8988T (cell line): ENCODE measurements around the gene ANAPC7.
"Not testable (repeated sequence)": the region's sequence is repeated elsewhere in the genome, so short reads cannot be mapped to it uniquely, and the experiment has no call there.

Experiments
- DNase-seq: peaks from one replicate; pipeline ENCODE4 v3.0.0; 2011

The ANAPC7 gene

DNA sequence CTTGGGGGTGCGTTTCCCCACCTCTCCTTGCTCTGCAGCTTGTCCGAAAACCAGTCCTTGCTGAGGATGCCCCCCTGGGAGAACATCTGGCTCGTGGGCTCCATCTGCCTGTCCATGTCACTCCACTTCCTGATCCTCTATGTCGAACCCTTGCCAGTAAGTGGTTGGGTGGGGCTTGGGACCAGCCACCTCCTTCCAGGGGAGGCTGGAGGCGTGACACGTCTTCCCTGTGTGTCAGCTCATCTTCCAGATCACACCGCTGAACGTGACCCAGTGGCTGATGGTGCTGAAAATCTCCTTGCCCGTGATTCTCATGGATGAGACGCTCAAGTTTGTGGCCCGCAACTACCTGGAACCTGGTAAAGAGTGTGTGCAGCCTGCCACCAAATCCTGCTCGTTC is 57.5 kb downstream of the ANAPC7 start:
- no peak for DNase-seq

DNA sequence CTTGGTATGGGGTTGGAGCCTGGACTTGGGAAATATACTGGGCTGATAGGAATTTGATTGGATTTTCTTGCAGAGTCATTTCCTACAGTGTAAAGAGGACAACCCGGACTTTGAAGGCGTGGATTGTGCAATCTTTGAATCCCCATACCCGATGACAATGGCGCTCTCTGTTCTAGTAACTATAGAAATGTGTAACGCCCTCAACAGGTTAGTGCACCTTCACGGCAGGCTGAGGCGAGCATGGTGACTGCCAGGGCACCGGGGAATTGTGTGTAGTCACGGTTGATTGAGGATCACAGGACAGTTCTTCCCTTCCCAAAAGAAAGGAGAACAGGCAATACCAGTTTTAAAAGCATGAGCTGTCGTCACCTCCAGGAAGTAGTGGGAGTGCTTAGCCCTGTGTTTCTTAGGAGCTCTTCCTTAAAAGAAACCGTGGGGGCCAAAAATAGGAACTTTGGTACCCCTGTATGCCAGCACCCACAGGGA is 58.3 kb downstream of the ANAPC7 start:
- no peak for DNase-seq

DNA sequence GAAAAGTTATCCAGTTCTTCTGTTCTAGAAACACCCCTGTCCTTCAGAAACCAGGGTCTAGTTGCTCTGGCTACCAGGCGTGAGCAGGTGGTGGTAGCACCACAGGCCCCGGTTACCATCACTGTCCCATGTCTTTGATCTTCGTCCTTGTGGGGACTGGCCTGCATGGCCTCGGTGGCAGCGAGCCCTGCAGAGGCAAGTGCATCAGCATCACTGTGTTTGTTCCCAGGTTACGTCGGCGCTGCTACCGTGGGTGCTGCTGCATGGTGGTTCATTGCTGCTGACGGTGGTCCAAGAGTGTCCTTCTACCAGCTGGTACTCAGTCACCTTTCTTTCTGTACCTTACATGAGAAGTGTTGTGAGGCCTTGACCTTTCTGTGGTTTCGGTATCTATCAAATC is 58.9 kb downstream of the ANAPC7 start:
- no peak for DNase-seq

DNA sequence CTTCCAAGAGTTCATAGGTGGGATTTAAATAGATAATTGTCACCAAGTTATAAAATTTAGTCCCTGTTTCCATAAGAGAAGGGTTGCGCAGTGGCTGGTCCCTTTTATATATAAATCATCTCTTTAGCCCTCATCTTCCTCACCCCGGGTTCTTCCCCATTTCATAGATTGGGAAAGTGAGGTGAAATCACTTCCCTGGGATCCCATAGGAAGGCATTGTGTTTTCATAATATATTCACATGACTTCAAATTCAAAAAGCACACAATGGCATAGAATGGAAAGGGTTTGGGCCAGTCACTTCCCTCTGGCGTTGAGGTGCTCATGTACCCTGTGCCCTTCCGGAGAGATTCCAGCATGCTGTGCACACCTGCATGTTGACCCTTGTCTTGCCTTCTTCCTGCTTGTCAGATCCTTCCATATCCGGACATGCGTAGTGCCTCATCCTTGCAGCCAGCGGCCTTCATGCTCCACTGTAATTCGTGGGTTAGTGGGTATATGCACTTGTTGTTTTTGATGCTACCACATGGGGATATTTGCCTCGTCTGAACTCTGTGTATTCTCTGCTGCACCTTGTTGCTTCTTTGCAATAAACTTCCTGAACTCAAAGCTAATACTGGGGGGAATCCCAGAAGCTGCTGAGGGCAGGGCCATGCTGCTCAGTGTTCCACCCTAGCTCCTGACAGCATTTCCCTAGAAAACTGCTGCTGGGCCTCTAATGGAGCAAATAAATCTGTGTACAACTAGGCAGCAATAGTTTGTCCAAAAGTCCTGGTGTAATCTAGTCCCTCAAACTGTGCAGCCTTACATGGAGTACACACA is 59.6 kb downstream of the ANAPC7 start:
- no peak for DNase-seq

DNA sequence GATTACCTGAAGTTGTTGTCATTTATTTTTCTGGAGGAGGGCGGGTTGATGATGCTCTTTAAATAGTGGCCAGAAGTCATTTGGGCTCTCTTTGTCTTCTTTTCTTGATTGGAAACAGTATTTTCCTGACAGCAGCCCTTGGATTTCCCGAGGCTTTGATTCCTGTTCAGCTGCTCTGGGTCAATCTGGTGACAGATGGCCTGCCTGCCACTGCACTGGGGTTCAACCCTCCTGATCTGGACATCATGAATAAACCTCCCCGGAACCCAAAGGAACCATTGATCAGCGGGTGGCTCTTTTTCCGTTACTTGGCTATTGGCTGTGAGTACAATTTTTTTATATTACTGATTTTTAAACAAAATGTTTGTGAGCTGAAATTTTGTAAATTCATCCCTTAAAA is 60.4 kb downstream of the ANAPC7 start:
- DNase-seq = no peak

DNA sequence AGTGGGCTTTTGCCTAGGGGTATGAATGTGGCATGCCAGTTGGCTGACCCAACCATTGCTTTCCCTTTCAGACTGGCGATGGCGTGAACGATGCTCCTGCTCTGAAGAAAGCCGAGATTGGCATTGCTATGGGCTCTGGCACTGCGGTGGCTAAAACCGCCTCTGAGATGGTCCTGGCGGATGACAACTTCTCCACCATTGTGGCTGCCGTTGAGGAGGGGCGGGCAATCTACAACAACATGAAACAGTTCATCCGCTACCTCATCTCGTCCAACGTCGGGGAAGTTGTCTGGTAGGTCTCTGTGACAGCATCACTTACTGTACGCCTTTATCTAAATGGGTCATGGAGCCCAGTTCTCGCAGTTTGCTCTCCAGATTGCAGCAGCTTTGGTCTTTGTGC is 61.4 kb downstream of the ANAPC7 start:
- no peak for DNase-seq

DNA sequence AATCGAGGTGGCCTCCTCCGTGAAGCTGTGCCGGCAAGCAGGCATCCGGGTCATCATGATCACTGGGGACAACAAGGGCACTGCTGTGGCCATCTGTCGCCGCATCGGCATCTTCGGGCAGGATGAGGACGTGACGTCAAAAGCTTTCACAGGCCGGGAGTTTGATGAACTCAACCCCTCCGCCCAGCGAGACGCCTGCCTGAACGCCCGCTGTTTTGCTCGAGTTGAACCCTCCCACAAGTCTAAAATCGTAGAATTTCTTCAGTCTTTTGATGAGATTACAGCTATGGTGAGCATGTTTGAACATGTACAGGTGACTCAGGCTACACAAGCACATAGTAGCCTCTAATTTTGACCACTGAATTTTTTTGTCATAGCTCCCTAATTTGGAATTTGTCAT is 62.8 kb downstream of the ANAPC7 start:
- no peak for DNase-seq

DNA sequence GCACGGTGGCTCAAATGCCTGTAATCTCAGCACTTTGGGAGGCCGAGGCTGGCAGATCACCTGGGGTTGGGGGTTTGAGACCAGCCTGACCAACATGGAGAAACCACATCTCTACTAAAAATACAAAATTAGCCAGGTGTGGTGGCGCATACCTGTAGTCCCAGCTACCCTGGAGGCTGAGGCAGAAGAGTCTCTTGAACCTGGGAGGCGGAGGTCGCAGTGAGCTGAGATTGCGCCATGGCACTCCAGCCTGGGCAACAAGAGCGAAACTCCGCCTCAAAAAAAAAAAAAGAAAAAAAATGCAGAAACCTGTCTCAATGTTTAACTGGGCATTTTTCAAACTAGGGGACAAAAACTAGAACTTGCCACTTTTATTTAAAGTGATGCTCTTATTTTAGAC is 63.2 kb downstream of the ANAPC7 start:
- DNase-seq = not testable (repeated sequence)

DNA sequence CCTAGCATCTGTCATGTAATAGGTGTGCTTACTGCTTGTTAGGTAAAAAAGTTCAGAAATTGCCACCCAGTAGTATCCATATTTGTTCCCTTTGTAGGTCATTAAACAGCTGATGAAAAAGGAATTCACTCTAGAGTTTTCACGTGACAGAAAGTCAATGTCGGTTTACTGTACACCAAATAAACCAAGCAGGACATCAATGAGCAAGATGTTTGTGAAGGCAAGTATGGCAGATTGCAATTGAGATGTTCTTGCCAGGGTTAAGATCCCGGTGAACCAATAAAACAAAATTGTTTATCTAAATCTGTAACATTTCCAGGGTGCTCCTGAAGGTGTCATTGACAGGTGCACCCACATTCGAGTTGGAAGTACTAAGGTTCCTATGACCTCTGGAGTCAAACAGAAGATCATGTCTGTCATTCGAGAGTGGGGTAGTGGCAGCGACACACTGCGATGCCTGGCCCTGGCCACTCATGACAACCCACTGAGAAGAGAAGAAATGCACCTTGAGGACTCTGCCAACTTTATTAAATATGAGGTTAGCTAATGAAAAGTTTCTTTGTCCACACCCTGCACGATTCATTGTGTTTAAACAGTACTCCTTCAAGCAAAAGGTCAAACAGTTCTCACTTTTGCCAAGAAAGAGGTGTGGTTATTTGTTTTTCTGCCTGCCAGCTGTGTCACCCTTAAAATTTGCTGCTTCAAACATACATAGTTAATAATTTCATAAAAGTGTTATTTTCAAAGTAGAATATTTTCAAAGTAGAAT is 64.1 kb downstream of the ANAPC7 start:
- no peak for DNase-seq

DNA sequence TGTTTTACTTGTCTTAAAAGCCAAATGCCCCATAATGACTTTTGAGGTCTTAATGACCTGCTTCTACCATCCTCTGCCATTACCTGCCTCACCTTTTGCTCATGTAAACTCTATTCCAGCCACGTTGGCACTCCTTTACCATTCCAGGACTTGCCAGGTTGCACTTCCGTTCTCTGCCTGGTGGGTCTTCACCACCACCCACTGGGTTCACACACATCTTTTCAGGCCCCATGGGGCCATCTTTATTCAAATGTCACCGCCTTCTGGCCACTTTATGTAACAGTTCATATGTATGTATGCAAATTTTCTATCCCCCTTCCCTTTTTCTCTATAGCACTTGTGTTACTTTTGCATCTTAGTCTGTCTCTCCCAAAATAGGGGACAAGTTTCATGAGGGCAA is 64.8 kb downstream of the ANAPC7 start:
- DNase-seq = no peak

DNA sequence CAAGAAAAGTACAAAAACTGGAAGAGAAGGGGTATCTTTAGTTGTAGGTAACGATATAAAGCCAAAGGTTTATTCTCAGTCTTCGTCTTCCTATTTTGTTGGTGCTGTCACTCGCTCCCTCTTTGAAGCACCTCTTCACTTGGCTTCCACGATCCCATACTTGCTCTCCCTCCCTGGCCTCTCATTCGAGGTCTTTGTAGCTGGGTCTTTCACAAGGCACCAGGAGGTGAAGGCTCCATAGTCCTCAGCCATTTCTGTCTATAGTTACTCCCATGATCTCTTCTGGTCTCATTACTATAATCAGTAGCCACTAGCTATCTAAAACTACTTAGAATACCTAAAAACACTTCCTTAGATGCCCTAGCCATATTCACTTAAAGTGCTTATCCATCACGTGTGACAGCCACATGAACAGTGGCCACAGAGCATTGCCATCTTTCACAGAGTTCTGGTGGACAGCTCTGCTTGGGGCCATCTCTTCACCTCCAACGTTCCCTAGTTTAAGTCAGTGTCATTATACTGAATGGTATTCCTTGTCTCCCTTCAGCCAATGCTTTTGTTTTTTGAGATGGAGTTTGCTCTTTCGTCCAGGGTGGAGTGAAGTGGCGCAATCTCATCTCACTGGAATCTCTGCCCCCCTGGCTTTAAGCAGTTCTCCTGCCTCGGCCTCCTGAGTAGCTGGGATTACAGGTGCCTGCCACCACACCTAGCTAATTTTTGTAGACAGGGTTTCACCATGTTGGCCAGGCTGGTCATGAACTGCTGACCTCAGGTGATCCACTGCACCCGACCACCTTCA is 65.4 kb downstream of the ANAPC7 start:
- DNase-seq = no peak

DNA sequence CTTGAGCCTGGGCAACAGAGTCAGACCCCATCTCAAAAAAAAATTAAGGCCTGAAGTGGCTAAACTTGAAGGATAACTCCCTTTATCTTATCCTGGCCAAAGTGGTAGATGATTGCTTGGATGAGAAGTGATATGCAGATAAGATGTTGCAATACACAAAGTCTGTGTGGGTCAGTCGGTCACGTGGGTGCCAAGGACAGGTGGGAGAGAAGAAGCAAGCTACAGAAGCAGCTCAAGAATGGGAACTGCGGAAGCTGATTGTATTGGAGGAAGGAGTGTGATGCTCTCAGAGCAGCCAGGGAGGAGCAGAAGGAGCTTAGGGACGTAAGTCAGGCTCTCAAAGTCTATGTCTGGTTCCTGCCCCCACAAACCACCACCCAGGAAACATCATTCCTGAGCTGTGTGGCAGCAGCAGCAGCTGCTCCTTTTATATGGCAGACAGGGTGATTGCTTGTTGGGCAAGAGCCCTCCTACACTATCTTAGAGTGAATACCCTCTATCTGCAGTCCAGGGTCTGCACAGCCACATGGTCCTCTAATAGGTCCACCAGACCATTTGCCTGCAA is 67.9 kb downstream of the ANAPC7 start:
- no peak for DNase-seq

DNA sequence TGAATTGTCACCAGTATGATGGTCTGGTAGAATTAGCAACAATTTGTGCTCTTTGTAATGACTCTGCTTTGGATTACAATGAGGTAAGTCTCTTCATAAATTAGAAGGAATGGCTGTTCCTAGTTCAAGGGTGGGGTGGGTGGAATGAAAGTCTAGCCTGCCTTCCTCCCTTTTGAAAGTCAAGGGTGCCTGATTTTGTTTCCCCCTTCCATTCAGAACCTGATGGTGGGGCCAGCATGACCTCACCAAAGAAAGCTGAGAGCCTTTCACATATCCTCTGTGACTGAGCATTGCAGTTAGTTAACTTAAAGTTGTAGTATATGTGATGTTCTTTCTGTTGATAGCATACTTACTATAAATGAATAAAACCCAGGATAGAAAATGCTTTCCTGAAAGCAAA is 70.3 kb downstream of the ANAPC7 start:
- DNase-seq = no peak

DNA sequence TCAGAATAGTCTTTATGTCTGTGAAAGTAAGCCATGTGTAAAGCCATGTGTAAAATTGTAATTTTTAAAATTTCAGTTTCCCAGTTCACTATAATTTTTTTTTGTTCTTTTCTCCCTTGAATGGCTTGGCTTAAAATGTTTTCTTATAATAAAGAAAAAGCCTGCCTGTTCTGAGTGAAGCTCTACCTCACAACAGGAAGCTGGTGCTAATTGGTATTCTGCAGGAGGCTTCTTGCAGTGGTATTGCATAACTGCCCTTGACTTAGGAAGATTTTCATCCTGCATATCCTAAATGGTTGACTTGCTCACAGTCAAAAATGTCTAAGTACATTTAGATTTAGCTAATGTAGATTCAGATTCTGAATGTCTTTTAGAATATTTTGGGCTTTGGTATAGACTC is 73.0 kb downstream of the ANAPC7 start:
- no peak for DNase-seq

DNA sequence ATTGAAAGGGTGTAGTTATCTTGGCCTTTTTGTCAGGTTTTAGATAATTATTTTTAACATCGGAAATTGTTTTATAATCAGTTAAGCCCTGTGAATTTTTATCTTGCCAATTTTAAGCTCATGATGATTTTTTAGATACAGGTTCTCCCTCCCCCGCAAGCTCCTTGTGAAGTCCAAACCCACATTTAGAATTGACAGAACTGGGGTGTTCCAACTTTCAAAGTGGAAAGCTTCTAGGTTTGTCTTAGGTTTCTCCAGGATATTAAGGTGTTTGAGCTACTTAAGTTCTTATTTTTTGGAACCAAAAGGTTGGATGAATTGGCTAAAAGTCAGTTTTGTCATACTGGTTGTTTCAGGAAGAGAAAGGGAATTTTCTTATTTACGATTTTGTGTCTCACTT is 73.4 kb downstream of the ANAPC7 start:
- DNase-seq = no peak

DNA sequence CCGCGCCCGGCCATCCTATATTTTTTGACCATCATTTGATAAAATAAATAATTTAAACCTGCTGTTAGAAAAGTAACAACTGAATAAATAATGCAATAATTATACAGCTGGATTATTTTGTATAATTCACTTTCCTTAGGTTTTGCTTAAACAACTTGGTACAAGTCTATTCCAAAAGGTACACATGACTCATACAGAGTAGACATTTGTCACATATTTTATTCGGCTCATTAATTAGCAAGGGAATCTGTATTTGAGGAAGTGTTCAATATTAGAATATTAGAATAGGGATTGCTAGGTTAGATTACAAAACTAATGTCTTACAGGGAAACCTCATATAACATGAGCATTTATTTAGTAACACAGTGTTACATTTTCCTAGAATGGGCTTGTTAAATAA is 73.8 kb downstream of the ANAPC7 start:
- no peak for DNase-seq
